ENCODE data around the gene PNN. TPM values are rescaled to one million over a fixed set of nuclear protein-coding genes. Genes with fewer than 3 reads are reported as not detected.
"Not testable (repeated sequence)": the region's sequence is repeated elsewhere in the genome, so short reads cannot be mapped to it uniquely, and the experiment has no call there.

The PNN gene
- total RNA-seq, 1 experiment from 2014 or later = 65.8 TPM

- intact Hi-C loops (cut with micrococcal nuclease; ENCODE audit: unreplicated experiment) = no loop called here
- POLR2A ChIA-PET (ENCODE audit: unreplicated experiment) = interaction anchor here (0.6 to 0.9 kb wide), 4 partner anchors 34 to 1608 kb away, joined by 3 to 6 read pairs (median 4); partner anchors contain the start of gene TRAPPC6B
Observed at GRCh38 chr14:39203659-39204606, 28.9 kb downstream of the PNN start.

GRCh38 chr14:39207430-39207829 is 32.4 kb downstream of the PNN start:
- CTCF ChIA-PET; H3K27me3 ChIP-seq (ENCODE audit: insufficient read depth, low read depth); POLR2A ChIA-PET (ENCODE audit: unreplicated experiment); H3K79me2 ChIP-seq (ENCODE audit: low read depth); H3K36me3 ChIP-seq (ENCODE audit: low read depth); DNase-seq; H3K9me2 ChIP-seq (ENCODE audit: insufficient read depth); H3K9me3 ChIP-seq (ENCODE audit: insufficient read depth, low read depth); H4K20me1 ChIP-seq (ENCODE audit: insufficient read depth); H3K27ac ChIP-seq; BruUV-seq (replicated peaks); H3K4me2 ChIP-seq; H3K4me3 ChIP-seq; intact Hi-C loops (cut with micrococcal nuclease; ENCODE audit: unreplicated experiment); H2AFZ ChIP-seq: not testable (repeated sequence)
- Histone ChIP-seq H3F3A (ENCODE audit: insufficient read depth, low read depth) (peaks cover 13% of the 10 kb centered on the region), H3K4me1 (replicated peaks; ENCODE audit: insufficient read depth) (peaks cover 28% of the 10 kb centered on the region)

More at GRCh38 chr14:39203659-39204606, 28.9 kb downstream of the PNN start:
- BruUV-seq (replicated peaks) = no TSS peak
- H3K9me2 ChIP-seq (ENCODE audit: insufficient read depth) = no peaks in the 10 kb centered on the region
- peaks cover 31% of the 10 kb centered on the region for H3K4me1 ChIP-seq (replicated peaks; ENCODE audit: insufficient read depth)
- no peaks in the 10 kb centered on the region for H3K9me3 ChIP-seq (ENCODE audit: insufficient read depth, low read depth)
- no peaks in the 10 kb centered on the region for H3K36me3 ChIP-seq (ENCODE audit: low read depth)
- no peaks in the 10 kb centered on the region for H4K20me1 ChIP-seq (ENCODE audit: insufficient read depth)
- H3K27ac ChIP-seq = peak overlapping the region; percentile 93
- no peak for TF ChIP-seq EZH2 (IDR thresholded peaks at IDR 0.05; ENCODE audit: low read depth)
- TF ChIP-seq, protein P1, sequence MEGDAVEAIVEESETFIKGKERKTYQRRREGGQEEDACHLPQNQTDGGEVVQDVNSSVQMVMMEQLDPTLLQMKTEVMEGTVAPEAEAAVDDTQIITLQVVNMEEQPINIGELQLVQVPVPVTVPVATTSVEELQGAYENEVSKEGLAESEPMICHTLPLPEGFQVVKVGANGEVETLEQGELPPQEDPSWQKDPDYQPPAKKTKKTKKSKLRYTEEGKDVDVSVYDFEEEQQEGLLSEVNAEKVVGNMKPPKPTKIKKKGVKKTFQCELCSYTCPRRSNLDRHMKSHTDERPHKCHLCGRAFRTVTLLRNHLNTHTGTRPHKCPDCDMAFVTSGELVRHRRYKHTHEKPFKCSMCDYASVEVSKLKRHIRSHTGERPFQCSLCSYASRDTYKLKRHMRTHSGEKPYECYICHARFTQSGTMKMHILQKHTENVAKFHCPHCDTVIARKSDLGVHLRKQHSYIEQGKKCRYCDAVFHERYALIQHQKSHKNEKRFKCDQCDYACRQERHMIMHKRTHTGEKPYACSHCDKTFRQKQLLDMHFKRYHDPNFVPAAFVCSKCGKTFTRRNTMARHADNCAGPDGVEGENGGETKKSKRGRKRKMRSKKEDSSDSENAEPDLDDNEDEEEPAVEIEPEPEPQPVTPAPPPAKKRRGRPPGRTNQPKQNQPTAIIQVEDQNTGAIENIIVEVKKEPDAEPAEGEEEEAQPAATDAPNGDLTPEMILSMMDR (conservative IDR thresholded peaks at IDR 0.05) = no peak
- H2AFZ ChIP-seq = peak overlapping the region; percentile 56; the same call in 1 of the 2 replicates
- CTCF ChIA-PET = no interaction called here
- no peaks in the 10 kb centered on the region for H3K27me3 ChIP-seq (ENCODE audit: insufficient read depth, low read depth)
- H3K79me2 ChIP-seq (ENCODE audit: low read depth) = no peaks in the 10 kb centered on the region
- peak overlapping the region; percentile 74 for H3K4me2 ChIP-seq
- peak overlapping the region; percentile 16; the same call in 1 of the 2 replicates for H3K4me3 ChIP-seq
- peak; percentile 75 to 79 for DNase-seq
- peaks cover 17% of the 10 kb centered on the region for H3F3A ChIP-seq (ENCODE audit: insufficient read depth, low read depth)

GRCh38 chr14:39211109-39211741 is 36.2 kb downstream of the PNN start:
- no peaks in the 10 kb centered on the region for H3K79me2 ChIP-seq (ENCODE audit: low read depth)
- no peak overlapping the region for H3K4me2 ChIP-seq
- H2AFZ ChIP-seq = no peak overlapping the region
- ChIA-PET CTCF (no interaction called here), POLR2A (ENCODE audit: unreplicated experiment) (no interaction called here)
- intact Hi-C loops (cut with micrococcal nuclease; ENCODE audit: unreplicated experiment) = no loop called here
- no peaks in the 10 kb centered on the region for H3K27me3 ChIP-seq (ENCODE audit: insufficient read depth, low read depth)
- no peak overlapping the region for H3K27ac ChIP-seq
- peaks cover 8% of the 10 kb centered on the region for H3K4me1 ChIP-seq (replicated peaks; ENCODE audit: insufficient read depth)
- no peak overlapping the region for H3K4me3 ChIP-seq
- no peak for DNase-seq
- H3F3A ChIP-seq (ENCODE audit: insufficient read depth, low read depth) = no peaks in the 10 kb centered on the region
- no peaks in the 10 kb centered on the region for H3K9me3 ChIP-seq (ENCODE audit: insufficient read depth, low read depth)
- no TSS peak for BruUV-seq (replicated peaks)
- H4K20me1 ChIP-seq (ENCODE audit: insufficient read depth) = no peaks in the 10 kb centered on the region
- no peaks in the 10 kb centered on the region for H3K9me2 ChIP-seq (ENCODE audit: insufficient read depth)
- TF ChIP-seq EZH2 (IDR thresholded peaks at IDR 0.05; ENCODE audit: low read depth) = no peak
- TF ChIP-seq, protein P1 (conservative IDR thresholded peaks at IDR 0.05) = no peak
- no peaks in the 10 kb centered on the region for H3K36me3 ChIP-seq (ENCODE audit: low read depth)
